Measurements from ENCODE around the gene MED17.

GRCh38 chr11:93740031-93740729 is 43.9 kb upstream of the MED17 start:
- TF ChIP-seq SP1 (CRISPR knock-in tag; conservative IDR thresholded peaks at IDR 0.05): no peak
- no peak for TF ChIP-seq USF2 (CRISPR knock-in tag; IDR thresholded peaks at IDR 0.05)
- TF ChIP-seq MAX (CRISPR knock-in tag; IDR thresholded peaks at IDR 0.05): no peak
- no peak for TF ChIP-seq ZNF317 (CRISPR knock-in tag; IDR thresholded peaks at IDR 0.05; ENCODE audit: borderline replicate concordance, low read depth)
- no peak for TF ChIP-seq ERG (CRISPR knock-in tag; IDR thresholded peaks at IDR 0.05)
- no peak for TF ChIP-seq JUN (CRISPR knock-in tag; IDR thresholded peaks at IDR 0.05)
- TF ChIP-seq NR2C2 (CRISPR knock-in tag; IDR thresholded peaks at IDR 0.05): no peak
- no peak for TF ChIP-seq CTCF (IDR thresholded peaks at IDR 0.05)
- TF ChIP-seq E2F4 (CRISPR knock-in tag; IDR thresholded peaks at IDR 0.05; ENCODE audit: borderline replicate concordance, low read depth): no peak
- TF ChIP-seq ATF2 (CRISPR knock-in tag; IDR thresholded peaks at IDR 0.05; ENCODE audit: borderline replicate concordance, low read depth): no peak
- TF ChIP-seq TP53 (CRISPR knock-in tag; IDR thresholded peaks at IDR 0.05): no peak

Measured in WTC11 (cell line).